Measurements from ENCODE around the gene THBS2.

THBS2 gene

GRCh38 chr6:169247991-169248390 is 5.7 kb downstream of the THBS2 start:
- no peak for DNase-seq

DNA sequence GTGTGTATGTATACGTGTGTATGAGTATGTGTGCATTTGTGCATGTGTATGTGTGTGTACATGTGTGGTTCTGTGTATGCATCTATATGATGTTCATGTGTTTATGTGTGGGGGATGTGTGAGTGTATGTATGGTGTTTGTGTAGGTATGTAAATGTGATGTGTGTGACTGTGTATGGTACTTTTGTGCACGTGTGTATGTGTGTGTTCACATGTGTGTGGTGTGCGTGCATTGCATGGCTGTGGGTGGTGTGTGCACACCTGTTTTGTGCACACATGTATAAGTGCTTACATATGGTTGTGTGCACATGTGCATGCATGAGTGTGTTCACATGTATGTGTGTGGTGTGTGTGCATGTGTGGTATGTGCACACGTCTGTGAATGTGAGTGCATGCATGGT is 6.2 kb downstream of the THBS2 start:
- DNase-seq: no peak

DNA sequence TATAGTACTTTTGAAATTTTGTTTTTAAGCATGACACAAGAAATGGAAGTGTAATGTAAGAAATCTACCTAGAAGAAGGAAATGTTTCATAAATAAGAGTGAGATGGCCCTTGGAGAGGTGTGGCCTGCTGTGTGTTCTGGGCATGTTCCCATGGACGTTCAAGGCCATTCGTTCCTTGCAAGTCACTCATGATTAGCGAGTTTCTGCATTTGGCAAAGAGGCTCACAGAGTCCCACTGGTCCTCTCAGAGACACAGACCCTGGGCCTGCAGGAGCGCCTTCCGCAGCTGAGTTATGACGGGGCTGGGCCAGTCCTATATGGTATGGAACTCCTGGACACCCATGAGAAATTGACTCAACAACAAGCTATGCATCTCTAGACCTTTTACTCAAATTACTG is 7.2 kb downstream of the THBS2 start:
- DNase-seq: no peak

DNA sequence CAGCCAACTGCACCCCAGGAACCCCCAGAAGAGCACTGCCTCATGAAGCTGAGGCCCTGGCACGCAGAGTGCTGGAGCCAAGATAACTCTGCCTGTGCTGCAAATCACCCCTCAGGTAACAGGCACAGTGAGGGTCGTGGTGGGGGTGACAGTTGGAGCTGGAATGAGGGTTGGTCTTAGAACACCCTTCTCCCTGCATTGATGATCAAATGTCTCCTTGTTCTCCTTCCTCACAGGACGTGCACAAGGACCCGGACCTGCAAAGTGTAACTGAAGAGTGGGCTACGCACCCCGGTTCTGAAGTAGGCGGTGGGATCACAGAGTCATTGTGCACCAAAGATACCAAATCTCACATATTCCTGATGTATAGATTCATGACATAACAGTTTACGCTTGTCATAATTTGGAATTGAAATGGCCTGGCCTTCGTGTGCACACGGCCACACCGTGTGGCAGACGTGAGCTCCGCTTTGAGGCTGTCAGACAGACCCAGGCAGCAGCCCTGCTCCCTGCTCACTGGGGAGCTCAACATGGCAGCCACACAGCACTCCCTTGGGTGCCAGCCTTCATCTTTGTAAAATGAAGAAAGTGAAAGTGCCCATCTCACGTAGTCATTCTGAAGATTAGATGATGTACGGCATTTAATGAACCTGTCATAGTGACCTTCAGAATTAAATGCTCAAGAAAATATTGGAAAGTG is 8.8 kb downstream of the THBS2 start:
- no peak for DNase-seq

DNA sequence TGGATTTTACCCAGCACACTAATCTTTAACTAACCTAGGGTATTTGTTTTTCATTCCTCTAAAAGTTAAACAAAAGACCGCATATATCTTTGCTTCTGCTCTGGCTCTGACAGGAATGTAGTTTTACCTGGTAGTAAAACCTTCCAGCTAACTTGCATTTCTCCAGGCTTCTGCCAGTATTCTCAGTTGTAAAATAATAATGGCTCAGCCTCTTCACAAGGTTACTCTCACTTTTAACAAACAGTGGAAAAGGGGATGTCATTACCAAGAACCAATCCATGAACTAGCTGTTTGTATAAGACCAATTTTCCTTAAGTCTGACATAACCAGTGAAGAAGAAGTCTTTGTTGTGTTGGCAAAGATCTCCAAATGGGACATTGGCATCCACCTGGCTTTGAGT is 10.0 kb downstream of the THBS2 start:
- DNase-seq: no peak

DNA sequence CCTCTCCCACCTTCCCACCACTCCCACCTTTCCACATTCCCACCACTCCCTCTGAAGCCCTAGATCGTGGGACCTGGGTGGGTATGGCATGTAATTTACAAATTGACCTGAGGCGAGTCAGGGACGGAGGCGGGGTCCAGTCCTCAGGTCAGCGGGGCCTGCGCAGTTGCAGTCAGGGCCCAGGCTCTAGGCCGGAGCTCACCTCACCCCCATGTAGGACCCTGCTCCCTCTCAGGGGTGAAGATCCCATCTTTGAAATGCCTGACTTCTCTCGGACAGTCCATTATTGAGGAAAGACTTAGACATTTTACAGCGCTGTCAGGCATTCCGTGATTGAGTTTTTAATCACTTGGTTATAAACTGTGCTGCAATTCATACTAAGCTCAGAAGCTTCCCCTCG is 10.5 kb downstream of the THBS2 start:
- no peak for DNase-seq

DNA sequence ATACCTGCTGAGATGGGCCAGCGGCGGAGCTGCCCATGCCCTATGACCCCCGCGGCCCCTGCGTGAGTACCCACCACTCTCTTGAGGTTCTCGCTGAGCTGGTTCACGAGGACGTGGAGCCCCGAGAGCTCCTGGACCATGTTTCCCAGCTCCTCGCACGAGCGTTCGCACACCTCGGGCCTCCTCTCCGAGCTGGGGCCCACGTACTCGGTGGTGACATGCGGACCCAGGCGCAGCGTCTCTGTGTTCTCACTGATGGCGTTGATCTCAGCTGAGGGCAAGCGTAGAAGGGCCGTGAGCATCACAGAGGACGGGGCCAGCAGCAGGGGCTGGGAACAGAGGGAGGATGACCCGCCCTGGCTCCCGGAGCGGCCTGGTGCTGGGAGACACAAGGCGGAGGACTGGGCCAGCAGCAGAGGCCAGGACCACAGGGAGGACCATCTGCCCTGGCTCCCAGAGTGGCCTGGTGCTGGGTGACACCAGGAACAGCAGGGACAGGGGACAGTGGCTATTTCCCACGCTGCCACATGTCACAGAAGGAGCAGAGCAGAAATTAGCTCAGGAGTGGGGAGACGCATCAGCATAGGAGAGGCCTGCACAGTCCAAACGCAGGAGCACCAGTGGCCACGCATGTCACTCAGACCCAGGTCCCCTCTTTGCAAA is 11.8 kb downstream of the THBS2 start:
- DNase-seq: no peak

- no peak for DNase-seq
These were observed 12.9 kb downstream of the THBS2 start for GRCh38 chr6:169240591-169241390.

- DNase-seq: no peak
These were observed 13.5 kb downstream of the THBS2 start for GRCh38 chr6:169240125-169240524.

GRCh38 chr6:169239181-169239580 is 14.5 kb downstream of the THBS2 start:
- no peak for DNase-seq

- DNase-seq: no peak
These were observed 14.9 kb downstream of the THBS2 start for GRCh38 chr6:169238766-169239165.

DNA sequence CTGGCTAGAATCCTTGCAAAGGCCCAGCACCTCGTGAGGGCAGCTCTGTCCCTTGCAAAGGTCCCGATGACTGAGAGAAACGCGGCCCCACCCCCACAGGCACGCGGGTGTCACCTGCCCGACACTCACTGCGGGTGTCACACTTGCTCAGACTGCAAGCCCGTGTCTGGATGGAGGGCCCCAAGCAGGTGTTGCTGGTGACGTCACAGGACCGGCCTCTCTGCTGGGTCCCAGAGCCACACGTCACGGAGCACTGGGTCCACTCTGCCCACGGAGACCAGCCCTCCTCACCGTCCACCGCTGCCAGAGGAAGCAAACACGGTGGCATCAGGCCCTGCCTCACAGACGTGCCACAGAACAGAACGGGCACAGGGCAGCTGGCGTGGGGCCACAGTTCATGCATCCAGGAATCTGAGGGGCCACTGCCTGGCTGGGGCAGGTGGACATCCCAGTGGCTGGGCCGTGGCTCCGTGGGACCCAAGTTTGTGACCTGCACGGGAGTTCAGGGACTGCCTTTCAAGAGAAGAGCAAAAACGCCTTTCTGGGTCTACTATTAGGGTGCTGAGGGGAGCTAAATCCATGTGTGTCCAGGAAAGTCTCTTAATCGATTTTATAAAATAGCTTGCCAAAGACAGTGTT is 16.0 kb downstream of the THBS2 start:
- DNase-seq: no peak

DNA sequence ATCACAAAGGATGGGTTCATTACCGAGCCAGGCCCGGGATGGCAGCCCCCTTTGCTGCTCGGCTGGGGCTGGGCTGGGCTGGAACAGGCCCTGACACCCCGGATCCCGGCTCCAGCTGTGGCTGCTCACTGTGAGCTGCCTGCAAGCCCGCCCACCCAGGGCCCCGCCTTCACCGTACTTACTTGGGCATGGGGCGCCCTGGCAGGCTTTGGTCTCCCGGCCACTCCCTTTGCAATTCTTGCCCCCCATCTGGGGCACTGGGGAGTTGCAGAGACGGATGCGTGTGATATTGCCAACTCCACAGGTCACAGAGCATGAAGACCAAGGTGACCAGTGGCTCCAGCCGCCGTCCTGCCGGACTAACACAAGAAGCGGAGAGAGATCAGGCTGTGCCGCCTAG is 16.7 kb downstream of the THBS2 start:
- no peak for DNase-seq

DNA sequence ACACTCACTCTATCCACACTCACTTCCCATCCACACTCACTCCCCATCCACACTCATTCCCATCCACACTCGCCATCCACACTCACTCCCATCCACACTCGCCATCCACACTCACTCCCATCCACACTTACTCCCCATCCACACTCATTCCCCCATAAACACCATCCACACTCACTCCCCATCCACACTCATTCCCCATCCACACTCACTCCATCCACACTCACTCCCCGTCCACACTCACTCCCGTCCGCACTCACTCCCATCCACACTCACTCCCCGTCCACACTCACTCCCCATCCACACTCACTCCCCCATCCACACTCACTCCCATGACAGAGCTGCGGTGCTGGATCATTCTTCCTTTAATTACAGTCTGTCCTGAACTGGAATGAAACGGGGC is 17.1 kb downstream of the THBS2 start:
- DNase-seq: no peak

- no peak for DNase-seq
These were observed 18.4 kb downstream of the THBS2 start for GRCh38 chr6:169235286-169235685.

DNA sequence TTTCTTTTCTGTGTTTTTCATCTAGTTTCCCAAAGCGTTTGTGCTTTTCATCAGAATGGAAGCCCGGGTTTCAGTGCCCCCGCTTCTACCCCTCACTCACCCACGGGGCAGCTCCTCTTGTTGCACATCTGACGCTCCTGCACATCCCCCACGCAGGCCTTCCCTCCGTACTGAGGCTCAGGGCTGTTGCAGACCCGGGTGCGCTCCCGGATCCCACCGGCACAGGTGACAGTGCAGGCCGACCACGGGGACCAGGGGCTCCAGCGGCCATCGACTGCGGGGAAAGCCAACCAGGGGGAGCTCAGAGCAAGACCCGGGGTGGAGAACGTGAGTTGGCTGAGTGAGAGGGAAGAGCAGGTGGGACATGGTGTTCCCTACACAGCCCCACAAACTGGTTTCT is 19.0 kb downstream of the THBS2 start:
- no peak for DNase-seq

- DNase-seq: no peak
These were observed 19.8 kb downstream of the THBS2 start for GRCh38 chr6:169233832-169234231.

DNA sequence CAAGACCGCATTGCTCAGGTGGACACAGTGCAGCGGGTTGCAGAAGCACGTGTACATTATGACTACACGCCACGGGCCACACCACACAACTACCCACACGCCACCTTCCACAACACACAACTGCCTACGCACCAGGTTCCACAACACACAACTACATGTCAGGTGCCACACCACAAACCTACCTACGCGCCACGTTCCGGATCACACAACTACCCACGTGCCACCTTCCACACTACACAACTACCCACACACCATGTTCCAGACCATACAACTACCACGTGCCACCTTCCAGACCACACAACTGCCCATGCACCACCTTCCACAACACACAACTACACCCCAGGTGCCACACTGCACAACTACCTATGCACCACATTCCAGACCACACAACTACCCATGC is 20.5 kb downstream of the THBS2 start:
- DNase-seq: no peak

GRCh38 chr6:169232507-169232931 is 21.1 kb downstream of the THBS2 start:
- no peak for DNase-seq

GRCh38 chr6:169231790-169232506 is 21.7 kb downstream of the THBS2 start:
- no peak for DNase-seq

GRCh38 chr6:169230946-169231789 is 22.5 kb downstream of the THBS2 start:
- no peak for DNase-seq

GRCh38 chr6:169230322-169230665 is 23.4 kb downstream of the THBS2 start:
- DNase-seq: no peak

All from fibroblast of skin of abdomen (primary cell).